ENCODE results near the gene MAEL.

The MAEL gene

GRCh38 chr1:166988974-166989515 lies at the start of gene MAEL:
Gene MAEL (plus strand): TSS chr1:166989280. CDS start chr1:166989353, 73 bp downstream.
- no peak for DNase-seq

GRCh38 chr1:166939741-166940375 lies 49.2 kb upstream of the MAEL start:
- no peak for DNase-seq

- DNase-seq: no peak
Measured at GRCh38 chr1:166944186-166944967, 44.7 kb upstream of the MAEL start.

- DNase-seq: no peak
Measured at GRCh38 chr1:166947398-166948043, 41.6 kb upstream of the MAEL start.

- DNase-seq: no peak
Measured at GRCh38 chr1:166948856-166949350, 40.2 kb upstream of the MAEL start.

- no peak for DNase-seq
Measured at GRCh38 chr1:166950156-166950555, 38.9 kb upstream of the MAEL start.

- no peak for DNase-seq
Measured at GRCh38 chr1:166951050-166951449, 38.0 kb upstream of the MAEL start.

- no peak for DNase-seq
Measured at GRCh38 chr1:166952002-166952746, 36.9 kb upstream of the MAEL start.

GRCh38 chr1:166953491-166953890 lies 35.6 kb upstream of the MAEL start:
- no peak for DNase-seq

- DNase-seq: no peak
Measured at GRCh38 chr1:166956057-166956850, 32.8 kb upstream of the MAEL start.

- no peak for DNase-seq
Measured at GRCh38 chr1:166956872-166957271, 32.2 kb upstream of the MAEL start.

GRCh38 chr1:166960858-166961474 lies 28.1 kb upstream of the MAEL start:
- no peak for DNase-seq

GRCh38 chr1:166969074-166969677 lies 19.9 kb upstream of the MAEL start:
- DNase-seq: no peak

- DNase-seq: no peak
Measured at GRCh38 chr1:166971252-166971651, 17.8 kb upstream of the MAEL start.

GRCh38 chr1:166972193-166972592 lies 16.9 kb upstream of the MAEL start:
- DNase-seq: no peak

GRCh38 chr1:166972826-166973225 lies 16.3 kb upstream of the MAEL start:
- no peak for DNase-seq

- DNase-seq: no peak
Measured at GRCh38 chr1:166974647-166975345, 14.3 kb upstream of the MAEL start.

GRCh38 chr1:166975361-166976129 lies 13.5 kb upstream of the MAEL start, which contains the start of gene ILDR2:
Gene ILDR2 (minus strand): TSS chr1:166975540. CDS start chr1:166975268, 272 bp downstream.
- DNase-seq: no peak

GRCh38 chr1:166977951-166978350 lies 11.1 kb upstream of the MAEL start:
- no peak for DNase-seq
